Activated effector memory CD4-positive, alpha-beta T cell treated with anti-CD3 and anti-CD28 coated beads, Interleukin-2, amount 50 U/mL, for 16 hours (primary cell): Measurements from ENCODE around the gene DNAH17.

Source experiments
- DNase-seq: peaks from one replicate; pipeline ENCODE4 v3.0.0-alpha.2; 2020

DNAH17 gene

DNA sequence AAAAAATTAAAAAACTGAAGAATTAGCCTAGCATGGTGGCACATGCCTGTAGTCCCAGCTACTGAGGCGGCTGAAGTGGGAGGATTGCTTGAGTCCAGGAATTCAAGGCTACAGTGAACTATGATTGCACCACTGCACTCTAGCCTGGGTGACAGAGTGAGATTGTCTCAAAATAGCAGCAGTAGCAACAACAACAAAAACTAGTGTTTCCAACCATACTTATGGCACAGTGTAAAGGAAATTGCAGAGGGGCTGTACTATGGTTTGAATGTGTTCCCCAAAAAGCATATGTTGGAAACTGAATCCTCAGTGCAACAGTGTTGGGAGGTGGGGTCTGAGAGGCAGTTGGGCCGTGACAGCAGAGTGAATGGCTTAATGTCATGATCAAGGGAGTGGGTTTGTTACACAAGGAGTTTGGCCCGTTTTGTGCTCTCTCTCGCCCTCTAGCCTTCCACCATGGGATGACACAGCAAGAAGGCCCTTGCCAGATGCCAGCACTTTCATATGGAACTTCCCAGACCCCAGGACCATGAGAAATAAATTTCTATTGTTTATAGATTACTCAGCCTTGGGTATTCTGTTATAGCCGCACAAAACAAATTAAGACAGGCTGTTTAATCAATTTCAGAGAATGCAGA is 128.7 kb downstream of the DNAH17 start:
- DNase-seq = no peak

DNA sequence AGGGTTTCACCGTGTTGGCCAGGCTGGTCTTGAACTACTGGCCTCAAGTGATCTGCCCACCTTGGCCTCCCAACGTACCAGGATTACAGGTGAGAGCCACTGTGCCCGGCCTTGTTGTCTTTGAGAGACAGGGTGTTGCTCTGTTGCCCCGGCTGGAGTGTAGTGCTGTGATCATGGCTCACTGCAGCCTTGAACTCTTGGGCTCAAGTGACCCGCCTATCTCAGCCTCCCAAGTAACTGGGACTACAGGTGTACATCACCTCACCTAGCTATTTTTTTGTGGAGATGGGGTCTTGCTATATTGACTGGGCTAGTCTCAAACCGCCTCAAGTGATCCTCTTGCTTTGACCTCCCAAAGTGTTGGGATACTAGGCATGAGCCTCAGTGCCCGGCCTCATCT is 130.4 kb downstream of the DNAH17 start:
- DNase-seq = no peak

- DNase-seq = no peak
Observed at GRCh38 chr17:78444392-78444791, 132.8 kb downstream of the DNAH17 start.

DNA sequence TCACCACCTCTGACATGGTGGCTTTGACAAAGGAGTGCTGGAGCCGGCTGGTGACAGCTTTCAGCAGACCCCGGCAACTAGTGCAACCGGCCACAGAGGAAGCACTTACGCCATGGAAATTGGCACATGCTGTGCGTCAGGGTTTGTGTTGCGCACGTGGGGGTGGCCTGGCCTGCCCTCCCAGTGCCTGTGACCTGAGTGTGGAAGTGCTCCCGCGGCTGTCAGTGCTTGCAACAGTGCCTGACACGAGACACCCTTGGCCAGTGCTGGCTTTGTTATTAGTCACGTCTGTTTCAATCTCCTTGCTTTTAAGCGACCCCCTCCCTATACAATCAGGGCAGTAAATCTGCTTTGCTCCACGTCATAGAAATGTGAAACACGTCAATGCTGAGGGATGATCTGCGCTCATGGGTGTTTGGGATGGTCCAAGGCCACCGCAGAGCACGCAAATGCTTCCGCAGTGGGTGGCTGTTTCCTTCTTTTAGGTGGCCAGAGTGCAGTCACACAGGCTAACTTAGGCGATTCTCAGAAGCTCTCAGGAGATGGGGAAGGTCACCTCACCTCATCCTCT is 134.5 kb downstream of the DNAH17 start:
- DNase-seq = no peak

DNA sequence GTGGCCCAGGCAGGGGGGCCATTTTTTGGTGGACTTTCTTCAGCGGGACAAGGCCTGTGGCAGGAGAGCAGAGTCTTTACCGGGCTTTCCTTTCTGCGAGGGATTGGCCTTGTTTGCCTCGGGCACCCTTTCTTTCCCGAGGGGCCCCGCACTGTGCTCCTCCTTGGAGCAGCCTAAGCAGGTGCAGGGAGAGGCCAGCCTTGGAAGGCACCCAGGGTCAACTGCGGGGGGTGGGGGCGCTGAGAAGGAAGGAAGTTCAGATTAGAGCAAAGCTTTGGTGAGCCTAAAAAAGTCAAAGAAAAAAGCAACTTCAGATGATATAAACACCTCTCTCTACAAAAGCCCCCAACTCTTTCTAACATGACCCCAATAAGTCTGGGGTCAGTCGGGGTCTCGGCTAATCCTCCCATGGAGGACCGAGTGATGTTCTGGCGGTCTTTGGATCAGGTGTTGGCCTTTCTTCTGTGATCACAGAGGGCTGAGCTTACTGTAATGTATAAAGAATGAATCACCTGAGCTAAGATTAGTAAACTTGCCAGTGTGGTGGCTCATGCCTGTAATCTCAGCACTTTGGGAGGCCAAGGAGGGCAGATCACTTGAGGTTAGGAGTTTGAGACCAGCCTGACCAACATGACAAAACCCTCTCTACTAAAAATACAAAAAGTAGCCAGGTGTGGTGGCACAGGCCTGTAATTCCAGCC is 135.8 kb downstream of the DNAH17 start:
- DNase-seq = no peak

DNA sequence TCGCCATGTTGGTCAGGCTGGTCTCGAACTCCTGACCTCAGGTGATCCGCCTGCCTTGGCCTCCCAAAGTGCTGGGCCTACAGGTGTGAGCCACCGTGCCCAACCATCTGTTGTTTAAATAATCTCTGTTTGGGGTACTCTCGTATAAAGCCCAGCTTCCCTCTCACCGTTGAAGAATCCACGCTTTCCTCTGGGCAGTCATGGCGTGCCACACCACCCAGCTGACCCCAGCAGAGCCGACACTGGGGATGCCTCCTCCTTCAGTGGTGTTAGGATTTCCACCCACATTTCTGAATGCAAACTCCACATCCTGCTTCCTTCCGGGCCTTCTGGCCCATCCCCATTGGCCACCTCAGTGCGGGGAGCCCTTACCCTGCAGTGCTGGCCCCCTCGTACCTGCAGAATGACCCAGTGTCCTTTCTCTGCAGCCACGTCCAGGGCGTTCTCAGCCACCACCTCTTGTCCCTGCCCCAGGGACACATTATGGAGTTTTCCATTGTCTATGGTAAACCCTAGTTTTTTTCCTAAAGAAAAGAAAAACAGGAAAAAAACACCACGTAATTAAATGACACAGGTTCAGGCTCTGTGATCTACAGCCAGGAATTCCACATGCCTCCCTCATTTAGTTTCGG is 138.4 kb downstream of the DNAH17 start:
- no peak for DNase-seq

- no peak for DNase-seq
Observed at GRCh38 chr17:78438271-78438691, 138.9 kb downstream of the DNAH17 start.

GRCh38 chr17:78437508-78438169 is 139.6 kb downstream of the DNAH17 start:
- DNase-seq = no peak

- DNase-seq = no peak
Observed at GRCh38 chr17:78435330-78436005, 141.7 kb downstream of the DNAH17 start.

DNA sequence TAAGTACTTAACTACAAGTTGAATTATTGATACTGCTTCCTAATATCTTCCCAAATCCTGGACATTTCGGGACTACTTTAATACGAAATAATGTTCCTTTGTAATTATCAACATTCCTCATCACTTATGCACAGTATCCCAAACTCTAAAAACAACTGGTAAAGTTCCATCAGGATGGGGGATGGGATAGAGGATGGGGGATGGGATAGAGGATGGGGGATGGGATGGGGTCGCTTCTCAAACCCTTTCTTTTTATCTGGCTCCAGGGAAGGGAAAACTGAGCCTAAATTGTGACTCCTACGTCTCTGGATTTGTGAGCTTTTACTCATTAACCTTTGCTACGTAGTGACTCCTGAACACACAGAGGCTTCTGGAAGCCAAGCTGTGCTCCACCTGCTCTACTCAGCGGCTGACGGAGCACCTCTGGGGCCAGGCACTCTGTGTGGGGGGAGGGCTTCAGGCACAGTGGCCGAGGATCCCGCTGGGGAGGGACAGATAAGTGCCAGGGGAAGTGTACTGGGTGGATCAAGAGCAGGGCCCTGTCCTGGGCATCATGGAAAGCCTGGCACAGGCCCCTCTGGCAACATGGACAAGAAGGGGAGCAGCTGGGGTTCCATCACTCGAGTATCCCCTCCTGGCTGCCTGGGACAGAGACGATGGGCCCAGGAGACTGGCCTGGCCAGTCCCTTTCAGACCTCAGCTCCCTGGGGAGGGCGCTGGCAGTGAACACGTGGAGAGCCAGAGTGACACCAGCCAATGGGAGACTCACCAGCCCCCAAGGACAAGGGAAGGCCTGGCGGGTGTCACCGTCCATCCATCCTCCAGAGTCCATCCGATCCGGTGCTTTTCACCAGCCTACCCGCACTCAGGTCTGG is 142.5 kb downstream of the DNAH17 start:
- DNase-seq = no peak

GRCh38 chr17:78433780-78434335 is 143.3 kb downstream of the DNAH17 start:
- no peak for DNase-seq

GRCh38 chr17:78433013-78433727 is 144.0 kb downstream of the DNAH17 start:
- no peak for DNase-seq

DNA sequence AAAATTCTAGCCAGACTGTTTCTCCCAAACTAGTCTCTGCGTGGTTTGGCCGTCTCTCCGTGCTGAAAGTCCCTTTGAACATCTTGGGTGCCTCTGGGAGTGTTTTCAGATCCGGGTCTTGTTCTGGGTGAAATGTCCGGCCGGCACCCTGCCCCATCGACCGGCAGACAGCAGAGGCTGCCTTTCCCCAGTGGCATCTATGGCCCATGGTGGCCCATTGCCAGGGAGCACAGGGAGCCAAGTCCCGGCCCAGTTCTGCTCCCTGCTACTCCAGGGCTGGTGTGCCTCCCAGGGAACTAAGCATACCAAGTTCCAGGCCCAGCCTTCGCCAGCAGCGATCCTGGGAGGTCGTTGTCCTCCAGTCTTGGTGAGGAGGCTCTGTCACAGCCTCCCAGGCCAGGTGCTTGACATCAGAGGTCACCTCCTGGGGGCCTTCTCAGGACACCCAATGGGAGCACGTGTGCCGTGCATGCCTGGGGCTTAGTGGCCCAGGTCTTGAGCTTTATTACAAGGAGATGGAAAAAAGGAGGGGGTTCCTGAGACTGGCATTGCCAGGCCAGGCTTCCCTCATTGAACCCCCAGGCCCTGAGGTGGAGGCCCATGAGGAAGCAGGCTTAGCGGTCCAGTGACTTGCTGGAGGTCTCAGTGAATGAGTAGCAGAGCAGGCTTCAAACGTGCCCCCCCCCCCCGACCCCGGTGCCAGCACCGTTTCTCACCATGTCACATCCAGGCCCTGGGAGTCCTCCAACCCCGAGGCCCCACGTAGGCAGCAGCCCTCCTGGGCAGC is 144.8 kb downstream of the DNAH17 start:
- no peak for DNase-seq

DNA sequence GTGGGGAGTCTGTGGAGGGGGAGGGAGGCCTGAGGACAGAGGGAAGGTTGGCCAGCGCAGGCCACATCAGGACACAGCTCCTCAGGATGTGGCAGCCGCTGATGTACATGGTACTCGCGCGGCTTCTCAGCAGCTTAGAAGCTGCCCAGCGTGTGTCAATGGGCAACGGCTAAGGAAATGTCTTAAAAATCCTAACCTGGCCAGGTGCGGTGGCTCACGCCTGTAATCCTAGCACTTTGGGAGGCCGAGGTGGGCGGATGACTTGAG is 145.6 kb downstream of the DNAH17 start:
- DNase-seq = no peak

GRCh38 chr17:78430892-78431691 is 146.1 kb downstream of the DNAH17 start:
- no peak for DNase-seq

- DNase-seq = no peak
Observed at GRCh38 chr17:78429618-78429995, 147.6 kb downstream of the DNAH17 start.

- no peak for DNase-seq
Observed at GRCh38 chr17:78428836-78429617, 148.2 kb downstream of the DNAH17 start.

- DNase-seq = no peak
Observed at GRCh38 chr17:78428025-78428575, 149.1 kb downstream of the DNAH17 start.
